ENCODE measurements around the gene CSNK1G3. TPM values are rescaled to one million over a fixed set of nuclear protein-coding genes. Genes with fewer than 3 reads are reported as not detected.
A peak's percentile ranks its signal among the peaks of the same experiment; 100 is the strongest.

CSNK1G3 gene
- total and polyA plus RNA-seq, 2 experiments from 2014 or later: 19.6 to 65.1 TPM

- TF ChIP-seq STAT1 (IDR thresholded peaks at IDR 0.05; ENCODE audit: unreplicated experiment) (no peak), EZH2 (IDR thresholded peaks at IDR 0.05; ENCODE audit: low read depth, unreplicated experiment) (no peak)
Observed at GRCh38 chr5:123605822-123606221, 93.8 kb downstream of the CSNK1G3 start (continued).

DNA sequence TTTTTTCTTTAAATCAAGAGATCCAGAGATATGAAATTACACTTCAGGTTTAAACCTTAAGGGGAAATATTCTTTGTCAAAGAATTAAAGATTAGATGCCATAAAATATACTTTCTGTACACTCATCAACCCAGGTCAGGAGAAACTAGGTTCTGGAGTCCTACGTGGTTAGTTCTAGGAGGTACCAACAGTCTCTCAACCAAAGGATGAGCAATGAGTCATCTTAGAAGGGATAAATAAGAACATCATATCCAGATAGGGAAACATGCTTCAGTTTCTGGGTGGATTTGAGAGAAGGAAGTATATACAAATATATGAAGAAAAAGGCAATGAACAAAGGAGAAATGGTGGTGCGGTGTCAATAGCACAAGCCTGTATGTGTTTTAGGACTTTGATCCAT is 98.2 kb downstream of the CSNK1G3 start:
- TF ChIP-seq NANOG (IDR thresholded peaks at IDR 0.05; ENCODE audit: borderline replicate concordance): no peak
- TF ChIP-seq ETS1 (IDR thresholded peaks at IDR 0.05): no peak
- TF ChIP-seq REST (IDR thresholded peaks at IDR 0.05; ENCODE audit: unreplicated experiment): no peak
- TF ChIP-seq CREB1 (CRISPR knock-in tag; IDR thresholded peaks at IDR 0.05; ENCODE audit: low read depth): no peak
- TF ChIP-seq JUNB (IDR thresholded peaks at IDR 0.05; ENCODE audit: unreplicated experiment): no peak
- Histone ChIP-seq H3K79me2 (replicated peaks; ENCODE audit: insufficient read depth) (no peaks in the 10 kb centered on the region; the same call in 1 of the 2 replicates), H3F3A (replicated peaks; ENCODE audit: low read depth) (no peaks in the 10 kb centered on the region), H3K27me3 (ENCODE audit: insufficient read depth) (no peaks in the 10 kb centered on the region), H4K20me1 (replicated peaks; ENCODE audit: insufficient read depth) (no peaks in the 10 kb centered on the region), H3K27ac (ENCODE audit: low read depth) (no peak overlapping the region), H3K4me2 (no peak overlapping the region), H2AFZ (no peak overlapping the region), H3K4me1 (ENCODE audit: insufficient read depth) (no peaks in the 10 kb centered on the region), H3K9me2 (ENCODE audit: insufficient read depth) (no peaks in the 10 kb centered on the region), H3K4me3 (no peak overlapping the region), H3K36me3 (ENCODE audit: insufficient read depth) (peaks cover 3% of the 10 kb centered on the region; the same call in 1 of the 2 replicates)
- no peak for ATAC-seq
- Mint-ChIP-seq H3K4me1 (no peaks in the 10 kb centered on the region), H3K27ac (no peak overlapping the region), H3K4me3 (no peak overlapping the region), H3K36me3 (ENCODE audit: low read depth) (peaks cover 17% of the 10 kb centered on the region), H3K27me3 (ENCODE audit: insufficient read depth, low read depth, poor library complexity) (peaks cover under 1% of the 10 kb centered on the region), H3K9me3 (no peaks in the 10 kb centered on the region)
- DNase-seq (ENCODE audit: low spot score): no peak

- peaks cover 3% of the 10 kb centered on the region; the same call in 1 of the 2 replicates for H3K36me3 ChIP-seq (ENCODE audit: insufficient read depth)
- TF ChIP-seq EZH2phosphoT487 (IDR thresholded peaks at IDR 0.05; ENCODE audit: unreplicated experiment) (no peak), ZNF331 (CRISPR knock-in tag; IDR thresholded peaks at IDR 0.05; ENCODE audit: low read depth) (no peak), REST (IDR thresholded peaks at IDR 0.05; ENCODE audit: unreplicated experiment) (no peak), CTCF (conservative IDR thresholded peaks at IDR 0.05; ENCODE audit: low read depth in 2 of 2) (peak; percentile 78 to 100)
- Mint-ChIP-seq H3K27ac (no peak overlapping the region), H3K4me3 (no peak overlapping the region), H3K27me3 (ENCODE audit: insufficient read depth, low read depth, poor library complexity) (no peaks in the 10 kb centered on the region), H3K9me3 (no peaks in the 10 kb centered on the region), H3K36me3 (ENCODE audit: low read depth) (peaks cover 17% of the 10 kb centered on the region), H3K4me1 (no peaks in the 10 kb centered on the region)
- no peaks in the 10 kb centered on the region for H3F3A ChIP-seq (replicated peaks; ENCODE audit: low read depth)
- no peak overlapping the region for H3K27ac ChIP-seq (ENCODE audit: low read depth)
- ATAC-seq: peak; percentile 36; the same call in 1 of the 3 replicates
- H3K4me1 ChIP-seq (ENCODE audit: insufficient read depth): no peaks in the 10 kb centered on the region
- no peaks in the 10 kb centered on the region for H3K27me3 ChIP-seq (ENCODE audit: insufficient read depth)
- no peak overlapping the region for H3K4me3 ChIP-seq
- H3K79me2 ChIP-seq (replicated peaks; ENCODE audit: insufficient read depth): no peaks in the 10 kb centered on the region; the same call in 1 of the 2 replicates
- H3K4me2 ChIP-seq: no peak overlapping the region
- H3K9me2 ChIP-seq (ENCODE audit: insufficient read depth): no peaks in the 10 kb centered on the region
- no peak overlapping the region for H2AFZ ChIP-seq
- H4K20me1 ChIP-seq (replicated peaks; ENCODE audit: insufficient read depth): no peaks in the 10 kb centered on the region
- peak; percentile 78 for DNase-seq (ENCODE audit: low spot score)
Observed at GRCh38 chr5:123610665-123611405, 98.9 kb downstream of the CSNK1G3 start.
